Fibroblast of upper back skin (primary cell): ENCODE measurements around the gene ERN1.
"Not testable (repeated sequence)": the region's sequence is repeated elsewhere in the genome, so short reads cannot be mapped to it uniquely, and the experiment has no call there.

ENCODE experiments used
- DNase-seq: peaks from one replicate; pipeline ENCODE4 v3.0.0-alpha.2; 2013

The ERN1 gene

GRCh38 chr17:64134216-64134970 lies 4.4 kb upstream of the ERN1 start:
- DNase-seq: no peak

DNA sequence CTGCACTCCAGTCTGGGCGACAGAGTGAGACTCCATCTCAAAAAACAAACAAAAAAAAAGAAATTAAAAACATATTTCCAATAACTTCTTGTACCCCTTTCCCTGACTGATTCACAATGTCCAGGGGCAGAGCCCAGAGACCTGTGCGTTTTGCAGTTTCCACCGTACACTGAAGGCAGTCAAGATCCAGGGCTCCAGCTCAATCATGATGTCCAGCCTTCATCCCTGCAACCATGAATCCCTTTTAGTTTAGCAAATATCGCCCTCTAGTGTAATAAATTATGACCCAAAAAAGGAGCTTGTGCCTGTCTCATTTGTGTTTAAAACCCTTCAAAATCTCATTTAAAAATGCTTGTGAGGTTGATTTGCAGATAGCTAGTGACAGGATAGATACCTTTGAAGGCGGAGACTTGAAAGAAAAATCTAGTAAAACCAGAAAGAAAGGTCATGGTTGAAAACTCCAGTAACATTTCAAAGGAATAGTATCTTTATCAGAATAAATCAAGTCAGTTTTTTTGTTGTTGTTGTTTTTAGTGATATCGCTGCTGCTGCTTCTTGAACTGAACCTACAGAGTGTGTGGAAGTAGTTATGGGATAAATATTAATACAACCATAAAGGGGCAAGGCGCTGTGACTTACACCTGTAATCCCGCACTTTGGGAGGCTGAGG lies 3.7 kb upstream of the ERN1 start:
- DNase-seq: peak; percentile 72

GRCh38 chr17:64131606-64132270 lies 1.8 kb upstream of the ERN1 start:
- DNase-seq: no peak

DNA sequence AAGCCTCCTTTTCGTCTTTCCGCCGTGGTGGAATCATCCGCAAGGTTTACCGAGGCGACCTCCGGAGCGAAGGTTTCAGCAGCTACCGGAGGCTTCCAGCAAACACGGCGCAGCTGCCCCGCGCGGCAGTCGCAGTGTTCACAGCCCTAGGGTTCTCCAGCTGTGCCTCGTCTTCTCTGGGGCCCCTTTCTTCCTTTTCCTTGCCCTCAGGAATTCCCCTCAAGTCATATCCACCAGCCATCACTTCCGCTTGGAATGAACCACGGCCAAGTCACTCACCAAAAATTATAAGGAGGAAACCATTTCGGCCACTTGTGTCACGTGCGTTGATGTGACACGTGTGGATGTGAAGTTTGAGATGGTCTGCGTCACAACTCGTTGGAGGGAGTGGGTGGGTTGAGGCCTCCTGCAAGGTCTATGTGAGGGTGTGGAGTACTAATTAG lies 636 bp upstream of the ERN1 start:
- peak; percentile 51 for DNase-seq

GRCh38 chr17:64129515-64129764 lies 504 bp downstream of the ERN1 start:
- DNase-seq: no peak

GRCh38 chr17:64128787-64129514 lies 993 bp downstream of the ERN1 start:
- DNase-seq: peak; percentile 38

DNA sequence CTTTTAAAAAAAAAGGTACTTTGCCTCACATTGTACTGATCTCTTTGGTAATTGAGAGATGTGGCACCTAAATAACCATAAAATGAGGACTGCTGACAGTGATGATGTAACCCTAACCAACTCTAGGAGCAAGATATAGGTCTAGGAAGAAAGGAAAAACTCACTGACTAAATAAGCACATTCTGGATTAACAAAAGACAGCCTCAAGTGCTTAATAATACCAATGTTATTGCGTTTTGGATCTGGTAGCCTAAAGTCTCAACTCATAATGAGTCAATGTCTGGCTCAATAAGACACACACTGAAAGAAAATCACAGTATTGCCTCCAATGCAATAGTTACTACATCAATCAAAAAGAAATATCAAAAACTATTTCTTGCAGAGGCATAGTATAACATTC lies 3.0 kb downstream of the ERN1 start:
- peak; percentile 59 for DNase-seq

DNA sequence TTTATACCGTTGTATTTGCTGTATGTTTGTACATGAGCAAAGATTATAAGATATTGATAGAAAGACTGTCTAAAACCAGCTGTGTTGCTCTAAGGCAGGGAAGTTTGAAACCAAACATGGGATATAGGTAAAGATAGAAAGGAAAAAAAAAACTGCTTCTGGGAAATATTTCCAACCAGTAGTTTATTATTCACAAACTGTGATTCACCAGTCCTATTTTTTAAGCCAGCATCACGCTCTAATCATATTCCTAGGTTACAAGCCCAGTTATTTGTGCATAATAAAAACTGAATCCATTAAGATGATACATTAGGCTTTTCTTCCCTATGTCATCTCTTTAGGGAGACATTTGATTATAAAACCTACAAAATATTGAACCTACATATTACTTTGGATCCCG lies 4.0 kb downstream of the ERN1 start:
- DNase-seq: no peak

DNA sequence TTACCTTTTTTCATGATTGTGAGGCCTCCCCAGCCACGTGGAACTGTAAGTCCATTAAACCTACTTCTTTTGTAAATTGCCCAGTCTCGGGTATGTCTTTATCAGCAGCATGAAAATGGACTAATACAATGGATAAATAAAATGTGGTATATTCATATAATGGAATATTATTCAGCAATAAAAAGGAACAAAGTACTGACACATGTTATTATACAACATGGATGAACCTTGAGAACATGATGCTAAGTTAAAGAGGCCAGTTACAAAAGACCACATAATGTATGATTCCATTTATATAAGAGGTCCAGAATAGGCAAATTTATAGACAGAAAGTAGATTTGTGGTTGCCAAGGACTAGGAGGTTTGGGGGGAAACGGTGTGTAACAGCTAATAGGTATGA lies 5.3 kb downstream of the ERN1 start:
- no peak for DNase-seq

GRCh38 chr17:64123114-64123513 lies 6.8 kb downstream of the ERN1 start:
- no peak for DNase-seq

- DNase-seq: not testable (repeated sequence)
These were observed 8.8 kb downstream of the ERN1 start for GRCh38 chr17:64120972-64121786.

DNA sequence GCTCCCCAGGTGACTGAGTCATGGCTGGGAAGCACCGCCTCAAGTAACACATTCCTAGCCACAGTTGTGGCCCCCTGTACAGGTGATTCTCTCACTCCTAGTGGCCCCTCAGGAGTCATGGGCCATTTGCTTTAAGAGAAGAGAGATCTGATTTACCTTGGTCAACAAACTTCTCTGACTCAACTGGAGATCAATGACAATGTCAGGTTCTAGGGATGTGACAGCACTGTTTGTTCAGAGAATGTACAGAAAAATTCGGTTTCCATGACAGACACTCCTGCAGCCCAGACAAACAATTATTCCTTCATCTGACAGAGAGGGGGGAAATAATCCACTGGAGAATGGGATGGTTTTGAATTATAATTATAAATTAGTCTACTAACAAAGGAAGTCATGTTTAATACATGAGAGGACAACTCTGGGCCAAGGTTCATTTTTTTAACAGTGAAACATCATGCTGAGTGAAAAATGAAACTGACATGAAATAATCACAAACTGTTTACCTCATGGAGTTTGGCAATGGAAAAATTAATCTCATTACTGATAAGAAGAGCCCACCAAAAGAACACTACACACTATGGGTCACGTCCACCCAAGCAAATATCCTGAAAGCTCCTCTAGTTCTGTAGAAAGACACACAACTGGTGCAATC lies 9.7 kb downstream of the ERN1 start:
- DNase-seq: no peak

DNA sequence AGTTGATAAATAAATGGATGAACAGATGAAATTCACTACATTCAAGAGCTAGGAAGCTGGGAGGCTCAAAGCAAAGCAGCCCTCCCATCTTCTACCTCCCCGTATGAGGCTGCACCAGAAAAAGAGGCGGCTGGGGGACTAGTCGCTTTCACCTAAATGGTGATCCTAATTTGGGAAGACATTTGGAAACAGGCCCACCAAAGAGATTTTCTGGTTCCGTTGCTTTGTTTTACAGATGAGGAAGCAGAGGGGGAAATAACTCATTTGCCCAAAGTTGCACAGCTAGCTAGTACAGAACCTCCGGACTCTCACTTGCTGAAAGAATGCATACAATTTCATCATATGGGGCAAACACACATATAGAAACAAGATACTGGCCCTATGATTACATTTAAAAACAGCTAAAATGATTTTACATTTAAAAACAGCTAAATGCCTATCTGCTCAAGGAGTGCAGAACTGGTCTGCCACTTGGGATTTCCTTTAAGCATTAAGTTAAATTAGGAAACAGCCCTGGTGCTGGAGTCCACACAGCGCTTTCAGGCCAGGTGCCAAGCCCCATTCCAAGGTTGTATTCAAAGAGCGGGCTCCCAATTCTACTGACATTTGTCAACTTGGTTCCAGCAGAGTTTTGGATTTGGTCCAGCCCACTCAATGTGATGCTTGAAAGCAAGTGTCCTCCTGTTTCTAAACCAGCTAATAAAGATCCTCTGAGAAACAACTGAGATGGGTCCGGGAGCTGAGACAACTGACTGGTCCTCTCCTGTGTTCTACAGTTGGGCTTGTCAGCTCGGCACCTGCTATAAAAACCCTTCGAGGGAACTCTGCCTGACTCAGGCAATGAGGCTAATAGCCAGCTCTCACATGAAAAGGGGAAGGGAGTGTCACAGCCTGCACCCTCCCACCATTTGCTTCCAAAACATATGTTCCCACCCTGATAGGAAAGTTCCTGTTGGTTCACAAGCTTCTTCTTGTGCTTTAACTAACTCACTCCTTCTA lies 11.7 kb downstream of the ERN1 start:
- DNase-seq: peak; percentile 41

- DNase-seq: peak; percentile 84
These were observed 14.0 kb downstream of the ERN1 start for GRCh38 chr17:64115822-64116534.

- no peak for DNase-seq
These were observed 14.8 kb downstream of the ERN1 start for GRCh38 chr17:64115043-64115698.

- DNase-seq: no peak
These were observed 16.9 kb downstream of the ERN1 start for GRCh38 chr17:64113006-64113405.

DNA sequence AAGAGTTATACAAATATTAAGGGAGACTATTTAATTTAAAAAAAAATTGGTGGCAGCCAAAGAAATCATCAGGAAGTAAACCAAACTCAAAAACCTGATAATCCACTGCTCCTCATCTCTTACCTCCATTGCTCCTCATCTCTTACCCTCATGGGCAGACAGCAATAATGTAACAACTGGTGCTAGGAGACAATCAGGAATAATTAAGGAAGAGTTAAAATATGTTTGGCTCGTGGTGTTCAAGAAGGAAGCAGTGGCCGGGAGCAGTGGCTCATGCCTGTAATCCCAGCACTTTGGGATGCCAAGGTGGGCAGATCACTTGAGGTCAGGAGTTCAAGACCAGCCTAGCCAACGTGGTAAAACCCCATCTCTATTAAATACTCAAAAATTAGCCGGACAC lies 18.1 kb downstream of the ERN1 start:
- DNase-seq: no peak

GRCh38 chr17:64110379-64111152 lies 19.4 kb downstream of the ERN1 start:
- DNase-seq: no peak

- no peak for DNase-seq
These were observed 20.5 kb downstream of the ERN1 start for GRCh38 chr17:64109400-64109799.
